Ovary (tissue), 9 donors: ENCODE data around the gene RNPEP. TPM values are rescaled to one million over a fixed set of nuclear protein-coding genes. Genes with fewer than 3 reads are reported as not detected.
"Not testable (repeated sequence)": the region's sequence is repeated elsewhere in the genome, so short reads cannot be mapped to it uniquely, and the experiment has no call there.

Experiments
- DNase-seq, 5 donors: peaks; one replicate each; pipeline ENCODE4 v3.0.0-alpha.2; 2019 to 2020
- H3K27ac ChIP-seq, 2 donors: fragments of 200-600 bp; one replicate each; pipeline versions ENCODE4 v1.5.1 to v1.8.0; 2019 to 2022
- H3K27me3 ChIP-seq: fragments of 200-600 bp; one replicate; pipeline ENCODE4 v1.8.0; 2022
- H3K36me3 ChIP-seq: fragments of 200-600 bp; sonication (generic); one replicate; pipeline ENCODE4 v1.5.1; 2019
- H3K4me1 ChIP-seq: one replicate; pipeline ENCODE4 v1.8.1; 2013; ENCODE audit warnings: mild to moderate bottlenecking, moderate library complexity; ENCODE audit not compliant: insufficient read depth
- H3K4me3 ChIP-seq: fragments of 200-600 bp; sonication (generic); one replicate; pipeline ENCODE4 v1.5.1; 2017
- H3K9me3 ChIP-seq, 2 donors: fragments of 200-600 bp in 1 of 2; sonication (generic) in 1 of 2; one replicate each; pipeline versions ENCODE4 v1.5.1 to v1.8.1; 2013 to 2019; ENCODE audit warnings: mild to moderate bottlenecking in 1 of 2, moderate library complexity in 1 of 2
- EP300 ChIP-seq: sonication (generic); formaldehyde crosslinking; IDR thresholded peaks from one replicate; pipeline ENCODE4 v1.6.1; 2017; ENCODE audit warnings: antibody characterized with exemption
- POLR2A ChIP-seq: fragments of 450-650 bp; IDR thresholded peaks from one replicate; pipeline ENCODE4 v1.6.1; 2017; ENCODE audit warnings: antibody characterized with exemption, mild to moderate bottlenecking, moderate library complexity
- WGBS, 3 donors: extraction: QIAGEN DNeasy Blood & Tissue Kit in 1 of 3; methylation state at CpG; one replicate each; pipeline versions ENCODE4 v1.1.5 to v1.1.7; 2013 to 2017; 5-methylcytosine and 5-hydroxymethylcytosine counted together
- intact Hi-C, 4 donors: fragments of 100-400 bp; cut with DNase I; formaldehyde crosslinking; loops; one replicate each; pipeline versions ENCODE4 v1.11.0 to v1.15.1; 2022 to 2023
- polyA plus RNA-seq, 2 donors: library from polyadenylated mRNA; stranded (reverse); fragments of 200-250 nt in 1 of 2; fragments of 350-450 nt in 1 of 2; fragmentation: Illumina TruSeq in 1 of 2; extraction: RNeasy Lipid Tissue Mini Kit (QIAGEN cat#74804) in 1 of 2; gene quantifications; one replicate each; pipeline ENCODE4 v1.2.3, GENCODE V29; 2013 to 2014
- total RNA-seq, 7 donors: library from RNA; depleted of rRNA in 2 of 7; stranded (reverse); fragments of >200 nt in 2 of 7; fragmentation: NEBNext Ultra II Directional in 3 of 7; extraction: Animal tissue kit (Norgen Biotek cat#: 25700) in 3 of 7; gene quantifications; one replicate each; pipeline versions ENCODE4 v1.1.0 to v1.2.4, GENCODE V29; 2016 to 2023
- TF ChIP-seq, protein P1 (sequence below), 3 donors: fragments of 450-650 bp in 2 of 3; fragments of 200-600 bp in 1 of 3; IDR thresholded peaks; one replicate each; pipeline versions ENCODE4 v1.5.1 to v1.8.0; 2016 to 2022; ENCODE audit warnings: antibody characterized with exemption in 3 of 3, mild to moderate bottlenecking in 1 of 3
- donor health status: DM: no; HTN: no; CAD: no; lungs with moderate emphysema.
- donor health status: DM: no; HTN: no; CAD: no.
- donor health status: Bipolar disorder and iron deficiency.
- donor health status: DM: yes; HTN: yes; CAD: no.
- donor health status: DM: no; HTN: no; CAD: no.
- donor health status: DM: yes; HTN: yes; CAD: no.

The RNPEP gene
- total and polyA plus RNA-seq, 9 donors, result 32.4 to 76.2 (median 43.9) TPM

DNA sequence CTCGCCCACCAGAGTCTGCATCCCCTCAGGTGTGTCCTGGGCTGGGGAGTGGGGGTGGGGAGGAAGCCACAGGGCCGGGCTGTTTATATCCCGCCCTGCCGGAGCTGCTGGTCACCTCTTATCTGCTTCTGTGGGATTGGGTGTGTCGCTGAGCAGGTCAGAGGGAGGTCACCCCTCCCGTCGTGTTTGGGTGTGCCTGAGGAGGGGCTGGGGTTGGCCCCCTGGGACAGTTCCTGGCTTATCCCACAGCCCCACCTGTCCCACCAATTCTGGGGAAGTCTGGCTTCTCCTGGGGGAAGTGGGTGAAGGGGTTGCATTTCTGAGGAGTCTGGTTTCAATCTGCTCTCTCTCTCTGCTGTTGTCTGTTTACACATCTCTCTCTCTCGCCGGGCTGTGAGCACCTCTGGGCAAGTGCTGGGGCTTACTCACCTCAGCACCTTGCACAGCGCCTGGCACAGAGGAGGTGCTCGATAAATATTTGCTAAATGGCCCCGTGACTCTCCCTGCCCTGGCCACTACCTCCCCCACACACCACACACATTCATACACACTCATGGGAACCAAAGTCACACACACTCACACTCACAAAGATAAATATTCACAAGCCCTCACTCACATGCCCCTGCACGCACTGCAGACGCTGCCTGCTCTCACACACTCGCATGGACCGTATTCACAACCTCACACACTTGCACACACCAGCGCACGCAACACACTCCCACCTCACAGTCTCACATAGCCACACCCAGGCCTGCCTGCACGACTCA is 36.2 kb downstream of the RNPEP start:
- 59 to 63% (median 61%) methylated on average over 16 to 19 of the region's 19 CpGs for WGBS, 3 donors
- TF ChIP-seq POLR2A, result no peak
- no peak for TF ChIP-seq EP300
- TF ChIP-seq, protein P1, sequence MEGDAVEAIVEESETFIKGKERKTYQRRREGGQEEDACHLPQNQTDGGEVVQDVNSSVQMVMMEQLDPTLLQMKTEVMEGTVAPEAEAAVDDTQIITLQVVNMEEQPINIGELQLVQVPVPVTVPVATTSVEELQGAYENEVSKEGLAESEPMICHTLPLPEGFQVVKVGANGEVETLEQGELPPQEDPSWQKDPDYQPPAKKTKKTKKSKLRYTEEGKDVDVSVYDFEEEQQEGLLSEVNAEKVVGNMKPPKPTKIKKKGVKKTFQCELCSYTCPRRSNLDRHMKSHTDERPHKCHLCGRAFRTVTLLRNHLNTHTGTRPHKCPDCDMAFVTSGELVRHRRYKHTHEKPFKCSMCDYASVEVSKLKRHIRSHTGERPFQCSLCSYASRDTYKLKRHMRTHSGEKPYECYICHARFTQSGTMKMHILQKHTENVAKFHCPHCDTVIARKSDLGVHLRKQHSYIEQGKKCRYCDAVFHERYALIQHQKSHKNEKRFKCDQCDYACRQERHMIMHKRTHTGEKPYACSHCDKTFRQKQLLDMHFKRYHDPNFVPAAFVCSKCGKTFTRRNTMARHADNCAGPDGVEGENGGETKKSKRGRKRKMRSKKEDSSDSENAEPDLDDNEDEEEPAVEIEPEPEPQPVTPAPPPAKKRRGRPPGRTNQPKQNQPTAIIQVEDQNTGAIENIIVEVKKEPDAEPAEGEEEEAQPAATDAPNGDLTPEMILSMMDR (IDR thresholded peaks at IDR 0.05), result no peak
- Histone ChIP-seq H3K4me1 (peaks cover 1% of the 10 kb centered on the region), H3K9me3 (no peaks in the 10 kb centered on the region), H3K4me3 (no peak overlapping the region), H3K36me3 (no peaks in the 10 kb centered on the region), H3K27me3 (no peaks in the 10 kb centered on the region), H3K27ac (no peak overlapping the region)
- intact Hi-C loops, result no loop called here
- no peak for DNase-seq

DNA sequence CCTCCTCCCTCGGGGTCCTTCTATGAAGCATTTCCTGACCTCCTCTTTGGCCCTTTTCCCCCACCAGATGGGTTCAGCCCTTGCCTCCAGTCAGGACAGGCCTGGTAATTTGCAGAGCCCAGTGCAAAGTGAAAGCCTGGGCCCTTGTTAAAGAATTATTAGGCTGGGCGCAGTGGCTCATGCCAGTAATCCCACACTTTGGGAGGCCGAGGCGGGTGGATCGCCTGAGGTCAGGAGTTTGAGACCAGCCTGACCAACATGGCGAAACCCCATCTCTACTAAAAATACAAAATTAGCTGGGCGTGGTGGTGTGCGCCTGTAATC is 36.7 kb downstream of the RNPEP start:
- H3K4me3 ChIP-seq, H3K36me3 ChIP-seq, H3K4me1 ChIP-seq, H3K27ac ChIP-seq, DNase-seq, H3K27me3 ChIP-seq, H3K9me3 ChIP-seq, intact Hi-C loops: not testable (repeated sequence)
- WGBS, 3 donors, result 85 to 87% (median 86%) methylated on average over 8 of the region's 8 CpGs

DNA sequence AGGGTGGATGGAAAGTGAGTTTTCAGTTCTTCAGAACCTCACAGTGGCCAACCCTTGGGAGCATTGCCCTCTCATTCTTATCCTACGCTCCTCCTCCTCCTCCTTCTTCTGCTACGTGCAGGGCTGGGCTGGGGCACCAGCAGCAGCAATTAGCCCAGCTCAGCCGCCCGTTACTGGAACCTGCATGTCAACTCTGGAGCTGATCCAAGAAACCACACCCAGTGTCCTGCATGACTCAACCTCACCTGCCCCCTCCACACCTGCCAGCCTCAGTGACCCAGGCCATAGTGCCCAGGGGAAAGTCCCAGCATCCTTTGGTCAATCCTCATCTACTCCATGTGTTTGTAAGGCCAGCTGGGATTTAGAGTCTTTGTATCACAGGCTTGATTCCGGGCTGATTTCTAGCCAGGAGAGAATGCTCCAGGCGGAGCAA is 40.6 kb downstream of the RNPEP start:
- 33 to 45% (median 45%) methylated on average over 6 of the region's 6 CpGs for WGBS, 3 donors
- no peak overlapping the region for H3K4me3 ChIP-seq
- no peak overlapping the region for H3K27ac ChIP-seq

DNA sequence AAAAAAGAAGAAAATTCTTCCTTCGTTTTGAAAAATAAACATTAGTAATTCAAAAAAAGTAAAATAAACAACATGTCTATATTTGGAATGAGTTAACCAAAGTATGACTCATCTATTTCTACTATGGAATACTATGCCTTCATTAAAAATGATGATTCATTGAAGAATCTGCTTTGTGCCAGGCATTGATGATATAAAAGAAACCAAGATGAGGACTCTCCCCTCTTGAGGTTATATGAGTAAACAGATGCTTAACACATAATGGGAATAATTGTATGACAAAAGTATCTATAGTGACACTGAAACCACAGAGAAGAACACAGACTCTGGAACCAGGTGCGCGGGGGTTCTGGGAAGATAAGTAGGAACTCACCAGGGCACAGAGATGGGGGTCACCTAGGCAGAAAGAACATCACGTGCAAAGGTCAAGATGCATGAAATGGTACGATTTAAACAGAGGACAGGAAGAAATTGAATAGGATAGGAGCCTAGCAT is 46.8 kb downstream of the RNPEP start:
- Histone ChIP-seq H3K4me1 (no peaks in the 10 kb centered on the region), H3K9me3 (no peaks in the 10 kb centered on the region), H3K27me3 (no peaks in the 10 kb centered on the region), H3K27ac (no peak overlapping the region), H3K4me3 (no peak overlapping the region), H3K36me3 (no peaks in the 10 kb centered on the region)
- WGBS, 3 donors, result 67 to 76% (median 70%) methylated on average over 5 of the region's 5 CpGs
- intact Hi-C loops, result no loop called here
- TF ChIP-seq POLR2A (no peak), EP300 (no peak)
- TF ChIP-seq, protein P1 (IDR thresholded peaks at IDR 0.05), result no peak
- DNase-seq, result no peak

More for the DNA sequence above, 40.6 kb downstream of the RNPEP start:
- Histone ChIP-seq H3K27me3 (no peaks in the 10 kb centered on the region), H3K9me3 (no peaks in the 10 kb centered on the region), H3K36me3 (no peaks in the 10 kb centered on the region), H3K4me1 (no peaks in the 10 kb centered on the region)
- intact Hi-C loops, result no loop called here
- DNase-seq, result no peak
- TF ChIP-seq, protein P1 (IDR thresholded peaks at IDR 0.05), result no peak
- TF ChIP-seq POLR2A (no peak), EP300 (no peak)

DNA sequence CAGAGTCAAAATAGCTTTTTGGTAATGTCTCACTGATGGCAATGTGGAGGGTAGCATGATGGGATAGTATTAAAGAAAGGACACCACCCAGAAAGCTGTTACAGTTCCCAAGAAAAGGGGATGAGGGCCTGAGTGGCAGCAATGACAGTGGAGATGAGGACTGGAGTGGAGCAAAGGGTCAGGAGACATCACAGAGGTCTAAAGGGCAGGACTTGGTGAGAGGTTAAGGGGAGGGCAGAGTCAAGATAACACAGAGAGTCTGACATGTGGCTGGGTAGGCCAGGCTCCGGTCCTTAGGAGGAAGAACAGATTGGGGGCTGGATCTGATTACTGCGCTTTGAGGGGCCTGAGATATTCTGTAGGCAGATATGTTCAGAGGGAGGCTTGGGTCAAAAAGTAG is 47.3 kb downstream of the RNPEP start:
- H3K4me1 ChIP-seq, result peaks cover 2% of the 10 kb centered on the region
- WGBS, 3 donors, result 91 to 97% (median 96%) methylated on average over 2 of the region's 2 CpGs
- H3K9me3 ChIP-seq, result no peaks in the 10 kb centered on the region
- no peak overlapping the region for H3K4me3 ChIP-seq
- H3K36me3 ChIP-seq, result no peaks in the 10 kb centered on the region
- intact Hi-C loops, result no loop called here
- no peaks in the 10 kb centered on the region for H3K27me3 ChIP-seq
- TF ChIP-seq EP300 (no peak), POLR2A (no peak)
- TF ChIP-seq, protein P1 (IDR thresholded peaks at IDR 0.05), result no peak
- no peak for DNase-seq
- H3K27ac ChIP-seq, result no peak overlapping the region
